ENCODE measurements around the gene NCKAP5.

Gene NCKAP5

DNA sequence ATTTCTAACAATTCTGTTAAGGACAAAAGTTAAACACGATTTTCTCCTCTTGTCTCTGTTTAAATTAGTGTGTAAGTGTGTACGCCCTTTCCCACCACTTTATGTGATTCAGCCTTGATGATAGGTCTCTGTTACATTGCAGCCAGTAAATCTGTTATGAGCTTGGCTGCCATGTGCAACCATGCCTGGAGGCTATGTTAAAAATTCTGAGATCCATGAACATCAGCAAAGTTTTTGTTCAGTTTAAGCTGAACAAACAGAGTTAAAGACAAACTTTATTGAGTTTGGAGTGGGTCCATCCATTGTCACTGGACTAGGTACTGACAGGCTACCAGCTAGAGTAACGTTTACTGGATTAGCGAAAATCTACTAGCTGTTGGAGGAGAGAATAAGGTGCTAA is 110.4 kb downstream of the NCKAP5 start:
- Histone ChIP-seq H3K36me3 (ENCODE audit: control insufficient read depth in 2 of 2, insufficient read depth in 2 of 2, low read length in 2 of 2) (no peaks in the 10 kb centered on the region), H3K4me1 (ENCODE audit: control insufficient read depth, insufficient read depth, low read length) (no peaks in the 10 kb centered on the region), H3K4me3 (ENCODE audit: low read length in 2 of 2) (no peak overlapping the region), H3K27me3 (ENCODE audit: control insufficient read depth in 1 of 2, insufficient read depth in 2 of 2, low read length in 2 of 2) (no peaks in the 10 kb centered on the region), H3K9me3 (ENCODE audit: control insufficient read depth in 2 of 2, low read length in 2 of 2) (no peaks in the 10 kb centered on the region), H3K9ac (ENCODE audit: low read length in 2 of 2) (no peak overlapping the region), H3K27ac (ENCODE audit: low read length) (no peak overlapping the region)

DNA sequence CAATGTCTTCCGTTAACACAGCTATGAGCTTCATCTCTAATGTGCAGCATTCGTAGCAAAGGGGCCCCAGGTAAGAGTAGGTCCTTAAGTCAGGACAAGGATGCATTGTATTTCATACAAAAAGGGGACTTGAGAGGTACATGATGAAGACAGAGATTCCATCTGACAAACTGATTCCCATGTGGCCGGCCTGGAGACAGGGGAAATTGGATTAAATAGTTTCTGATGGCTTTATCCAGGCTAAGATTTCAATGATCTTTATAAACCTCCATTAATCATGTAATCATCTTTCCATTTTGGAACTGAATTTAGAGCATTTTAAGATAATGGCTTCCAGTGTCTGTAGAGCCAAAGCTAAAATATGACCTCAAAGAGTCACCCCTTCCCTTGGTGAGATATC is 111.3 kb downstream of the NCKAP5 start:
- no peak overlapping the region for H3K27ac ChIP-seq (ENCODE audit: low read length)
- H3K27me3 ChIP-seq (ENCODE audit: control insufficient read depth in 1 of 2, insufficient read depth in 2 of 2, low read length in 2 of 2) = no peaks in the 10 kb centered on the region
- H3K4me3 ChIP-seq (ENCODE audit: low read length in 2 of 2) = no peak overlapping the region
- H3K4me1 ChIP-seq (ENCODE audit: control insufficient read depth, insufficient read depth, low read length) = no peaks in the 10 kb centered on the region
- H3K9ac ChIP-seq (ENCODE audit: low read length in 2 of 2) = no peak overlapping the region
- H3K9me3 ChIP-seq (ENCODE audit: control insufficient read depth in 2 of 2, low read length in 2 of 2) = no peaks in the 10 kb centered on the region
- H3K36me3 ChIP-seq (ENCODE audit: control insufficient read depth in 2 of 2, insufficient read depth in 2 of 2, low read length in 2 of 2) = no peaks in the 10 kb centered on the region

DNA sequence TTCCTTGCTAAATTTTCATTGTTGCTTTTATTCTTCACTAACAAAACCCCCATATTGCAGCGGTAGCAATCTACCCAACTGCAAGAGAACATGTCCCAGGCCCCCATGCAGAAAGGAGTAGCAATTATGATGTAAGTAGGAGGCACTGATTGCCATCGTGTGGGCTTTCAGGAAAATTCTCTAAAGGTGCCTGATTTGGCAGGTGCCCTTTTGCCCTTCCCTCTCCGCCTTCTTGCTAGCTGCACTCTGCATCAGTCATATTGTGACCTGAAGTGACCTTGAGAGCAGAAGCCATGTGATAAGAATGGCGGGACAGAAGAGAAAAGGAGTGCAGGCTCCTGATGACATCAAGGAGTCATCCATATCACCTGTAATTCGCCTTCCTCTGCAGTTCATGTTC is 112.1 kb downstream of the NCKAP5 start:
- Histone ChIP-seq H3K27me3 (ENCODE audit: control insufficient read depth in 1 of 2, insufficient read depth in 2 of 2, low read length in 2 of 2) (no peaks in the 10 kb centered on the region), H3K4me1 (ENCODE audit: control insufficient read depth, insufficient read depth, low read length) (no peaks in the 10 kb centered on the region), H3K9me3 (ENCODE audit: control insufficient read depth in 2 of 2, low read length in 2 of 2) (no peaks in the 10 kb centered on the region), H3K36me3 (ENCODE audit: control insufficient read depth in 2 of 2, insufficient read depth in 2 of 2, low read length in 2 of 2) (no peaks in the 10 kb centered on the region), H3K27ac (ENCODE audit: low read length) (no peak overlapping the region), H3K9ac (ENCODE audit: low read length in 2 of 2) (no peak overlapping the region), H3K4me3 (ENCODE audit: low read length in 2 of 2) (no peak overlapping the region)

DNA sequence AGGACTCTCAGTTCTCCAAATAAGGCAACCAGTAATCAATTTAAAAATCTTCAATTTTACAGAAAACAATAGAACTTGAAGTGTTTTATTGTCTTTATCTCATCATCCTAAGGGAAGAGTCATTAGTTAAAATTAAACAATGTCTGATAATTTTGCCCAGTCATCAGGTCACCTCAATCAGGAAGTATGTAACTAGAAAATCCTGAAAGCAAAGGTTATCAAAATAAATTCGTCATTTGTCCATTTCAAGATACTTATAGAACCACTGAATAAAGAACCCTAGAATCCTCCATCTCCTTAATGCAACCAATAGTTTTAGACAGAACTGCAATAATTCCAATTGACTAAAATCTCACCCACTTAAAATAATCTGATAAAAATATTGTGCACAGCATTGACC is 115.2 kb downstream of the NCKAP5 start:
- H3K27me3 ChIP-seq (ENCODE audit: control insufficient read depth in 1 of 2, insufficient read depth in 2 of 2, low read length in 2 of 2) = no peaks in the 10 kb centered on the region
- H3K27ac ChIP-seq (ENCODE audit: low read length) = no peak overlapping the region
- no peak overlapping the region for H3K9ac ChIP-seq (ENCODE audit: low read length in 2 of 2)
- H3K9me3 ChIP-seq (ENCODE audit: control insufficient read depth in 2 of 2, low read length in 2 of 2) = no peaks in the 10 kb centered on the region
- no peaks in the 10 kb centered on the region for H3K36me3 ChIP-seq (ENCODE audit: control insufficient read depth in 2 of 2, insufficient read depth in 2 of 2, low read length in 2 of 2)
- no peaks in the 10 kb centered on the region for H3K4me1 ChIP-seq (ENCODE audit: control insufficient read depth, insufficient read depth, low read length)
- H3K4me3 ChIP-seq (ENCODE audit: low read length in 2 of 2) = no peak overlapping the region

DNA sequence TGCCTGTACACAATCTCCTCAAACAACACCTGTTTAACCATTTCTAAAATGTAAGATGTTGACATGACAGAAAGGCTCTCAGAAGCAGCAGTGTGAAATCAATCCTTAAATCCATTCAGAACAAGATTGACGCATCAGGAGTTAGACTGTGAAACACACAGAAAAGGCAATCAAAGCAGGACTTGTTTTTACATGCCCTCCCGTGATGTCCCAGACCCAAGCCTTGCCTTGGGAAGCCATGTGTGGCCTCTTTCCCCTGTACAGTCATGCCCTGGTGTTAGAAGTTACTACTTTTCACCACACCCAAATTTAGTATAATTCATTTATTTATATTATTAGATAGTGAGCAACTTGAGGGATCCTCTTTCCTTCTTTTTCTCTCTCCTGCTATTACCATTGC is 115.7 kb downstream of the NCKAP5 start:
- Histone ChIP-seq H3K9ac (ENCODE audit: low read length in 2 of 2) (no peak overlapping the region), H3K36me3 (ENCODE audit: control insufficient read depth in 2 of 2, insufficient read depth in 2 of 2, low read length in 2 of 2) (no peaks in the 10 kb centered on the region), H3K4me3 (ENCODE audit: low read length in 2 of 2) (no peak overlapping the region), H3K4me1 (ENCODE audit: control insufficient read depth, insufficient read depth, low read length) (no peaks in the 10 kb centered on the region), H3K9me3 (ENCODE audit: control insufficient read depth in 2 of 2, low read length in 2 of 2) (no peaks in the 10 kb centered on the region), H3K27me3 (ENCODE audit: control insufficient read depth in 1 of 2, insufficient read depth in 2 of 2, low read length in 2 of 2) (no peaks in the 10 kb centered on the region), H3K27ac (ENCODE audit: low read length) (no peak overlapping the region)

DNA sequence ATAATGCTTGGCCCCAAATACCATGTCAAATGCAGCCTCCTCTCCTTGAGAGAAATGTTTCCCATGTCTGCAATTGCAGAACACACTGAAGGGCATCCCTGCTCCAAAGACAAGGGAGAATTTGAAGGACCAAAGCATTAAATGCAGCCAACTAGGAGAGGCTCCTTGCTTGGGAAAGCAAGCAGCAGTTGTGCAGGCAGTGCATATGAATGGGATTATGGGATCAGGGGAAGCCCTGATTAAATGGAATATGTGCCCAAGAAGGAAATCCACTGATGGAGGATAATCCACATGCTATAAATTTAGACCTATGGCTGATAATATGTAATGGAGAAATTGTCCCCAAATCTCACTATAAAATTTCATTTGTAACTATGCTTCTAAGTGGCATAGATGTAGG is 116.1 kb downstream of the NCKAP5 start:
- Histone ChIP-seq H3K4me1 (ENCODE audit: control insufficient read depth, insufficient read depth, low read length) (no peaks in the 10 kb centered on the region), H3K9me3 (ENCODE audit: control insufficient read depth in 2 of 2, low read length in 2 of 2) (no peaks in the 10 kb centered on the region)

DNA sequence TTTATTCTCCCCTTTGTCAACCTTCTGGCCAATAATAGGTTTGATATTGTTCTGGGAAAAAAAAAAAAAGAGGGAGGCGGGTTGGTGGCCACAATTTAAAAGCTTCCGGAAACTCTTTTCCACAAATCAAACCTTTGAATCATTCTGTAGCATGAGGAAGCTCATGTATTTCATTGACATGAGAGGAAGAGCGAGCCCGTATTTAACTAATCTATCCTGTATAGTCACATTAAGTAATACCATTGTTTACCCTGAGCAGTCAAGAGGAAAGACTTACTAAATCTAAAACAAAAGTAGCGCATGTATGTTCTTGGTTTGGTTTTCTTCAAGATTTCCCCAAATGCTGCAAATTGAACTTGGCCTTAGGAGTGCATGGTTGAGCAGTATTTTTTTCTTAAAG is 120.1 kb downstream of the NCKAP5 start:
- Histone ChIP-seq H3K36me3 (ENCODE audit: control insufficient read depth in 2 of 2, insufficient read depth in 2 of 2, low read length in 2 of 2) (no peaks in the 10 kb centered on the region), H3K9me3 (ENCODE audit: control insufficient read depth in 2 of 2, low read length in 2 of 2) (no peaks in the 10 kb centered on the region), H3K4me1 (ENCODE audit: control insufficient read depth, insufficient read depth, low read length) (no peaks in the 10 kb centered on the region), H3K27ac (ENCODE audit: low read length) (no peak overlapping the region), H3K27me3 (ENCODE audit: control insufficient read depth in 1 of 2, insufficient read depth in 2 of 2, low read length in 2 of 2) (no peaks in the 10 kb centered on the region), H3K4me3 (ENCODE audit: low read length in 2 of 2) (no peak overlapping the region), H3K9ac (ENCODE audit: low read length in 2 of 2) (no peak overlapping the region)

More for the DNA sequence above, 116.1 kb downstream of the NCKAP5 start:
- H3K27me3 ChIP-seq (ENCODE audit: control insufficient read depth in 1 of 2, insufficient read depth in 2 of 2, low read length in 2 of 2) = no peaks in the 10 kb centered on the region
- no peaks in the 10 kb centered on the region for H3K36me3 ChIP-seq (ENCODE audit: control insufficient read depth in 2 of 2, insufficient read depth in 2 of 2, low read length in 2 of 2)
- H3K4me3 ChIP-seq (ENCODE audit: low read length in 2 of 2) = no peak overlapping the region
- H3K27ac ChIP-seq (ENCODE audit: low read length) = no peak overlapping the region
- no peak overlapping the region for H3K9ac ChIP-seq (ENCODE audit: low read length in 2 of 2)

DNA sequence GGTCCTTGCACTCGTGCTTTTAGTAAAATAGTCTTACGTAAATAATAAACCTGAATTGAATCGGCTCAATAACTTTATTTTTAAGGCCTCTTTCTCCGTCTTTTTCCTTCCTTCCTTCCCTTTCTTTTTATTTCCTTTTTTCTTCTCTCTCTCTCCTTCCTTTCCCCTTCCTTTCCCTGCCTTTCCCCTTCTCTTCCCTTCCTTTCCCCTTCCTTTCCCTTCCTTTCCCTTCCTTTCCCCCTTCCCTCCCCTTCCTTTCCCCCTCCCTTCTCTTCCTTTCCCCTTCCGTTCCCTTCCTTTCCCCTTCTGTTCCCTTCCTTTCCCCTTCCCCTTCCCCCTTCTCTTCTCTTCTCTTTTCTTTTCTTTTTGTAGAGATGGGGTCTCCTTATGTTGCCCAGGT is 121.0 kb downstream of the NCKAP5 start:
- Histone ChIP-seq H3K4me3 (ENCODE audit: low read length in 2 of 2) (no peak overlapping the region), H3K27ac (ENCODE audit: low read length) (no peak overlapping the region), H3K36me3 (ENCODE audit: control insufficient read depth in 2 of 2, insufficient read depth in 2 of 2, low read length in 2 of 2) (no peaks in the 10 kb centered on the region), H3K4me1 (ENCODE audit: control insufficient read depth, insufficient read depth, low read length) (no peaks in the 10 kb centered on the region), H3K27me3 (ENCODE audit: control insufficient read depth in 1 of 2, insufficient read depth in 2 of 2, low read length in 2 of 2) (no peaks in the 10 kb centered on the region), H3K9me3 (ENCODE audit: control insufficient read depth in 2 of 2, low read length in 2 of 2) (no peaks in the 10 kb centered on the region), H3K9ac (ENCODE audit: low read length in 2 of 2) (no peak overlapping the region)

DNA sequence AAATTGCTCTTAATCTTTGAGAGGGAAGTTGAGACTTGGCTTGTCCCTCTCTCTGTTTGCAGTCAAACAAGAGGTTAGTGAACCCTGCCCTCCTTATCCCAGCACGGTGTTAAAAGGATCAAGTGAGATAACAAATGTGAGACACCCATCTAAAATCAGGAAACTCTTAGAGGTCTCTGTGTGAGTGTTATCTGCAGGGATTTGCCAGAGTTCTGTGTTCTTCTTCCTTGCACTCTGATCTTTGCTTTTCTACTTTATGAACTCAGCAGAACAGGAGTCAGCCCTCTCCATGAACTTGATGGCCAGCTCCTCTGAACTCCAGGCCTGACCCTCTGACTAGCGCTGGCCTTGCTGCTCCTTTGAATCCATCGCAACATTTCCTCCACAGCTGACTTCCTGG is 123.8 kb downstream of the NCKAP5 start:
- Histone ChIP-seq H3K4me3 (ENCODE audit: low read length in 2 of 2) (no peak overlapping the region), H3K9ac (ENCODE audit: low read length in 2 of 2) (no peak overlapping the region), H3K9me3 (ENCODE audit: control insufficient read depth in 2 of 2, low read length in 2 of 2) (no peaks in the 10 kb centered on the region), H3K27ac (ENCODE audit: low read length) (no peak overlapping the region), H3K36me3 (ENCODE audit: control insufficient read depth in 2 of 2, insufficient read depth in 2 of 2, low read length in 2 of 2) (no peaks in the 10 kb centered on the region), H3K27me3 (ENCODE audit: control insufficient read depth in 1 of 2, insufficient read depth in 2 of 2, low read length in 2 of 2) (no peaks in the 10 kb centered on the region), H3K4me1 (ENCODE audit: control insufficient read depth, insufficient read depth, low read length) (no peaks in the 10 kb centered on the region)

DNA sequence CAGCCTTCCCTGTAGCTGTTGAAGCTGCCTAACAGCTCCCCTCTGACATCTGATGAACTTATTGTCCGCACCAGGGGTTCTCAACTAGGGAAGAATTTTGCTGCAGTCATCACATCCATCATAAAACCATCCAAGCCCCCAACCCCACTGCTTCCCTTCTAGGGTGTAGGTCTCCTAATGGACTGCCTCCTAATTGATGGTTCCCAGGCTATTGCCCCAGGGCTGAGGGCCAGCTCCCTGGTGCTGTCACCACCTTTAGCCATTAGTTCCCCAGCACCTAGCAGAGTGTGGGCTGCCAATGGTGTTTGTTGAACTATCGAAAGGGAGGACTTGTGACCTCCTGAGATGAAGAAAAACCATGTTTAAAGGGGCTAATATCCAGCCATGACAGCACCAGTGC is 125.9 kb downstream of the NCKAP5 start:
- H3K36me3 ChIP-seq (ENCODE audit: control insufficient read depth in 2 of 2, insufficient read depth in 2 of 2, low read length in 2 of 2) = no peaks in the 10 kb centered on the region
- H3K4me1 ChIP-seq (ENCODE audit: control insufficient read depth, insufficient read depth, low read length) = no peaks in the 10 kb centered on the region
- H3K4me3 ChIP-seq (ENCODE audit: low read length in 2 of 2) = no peak overlapping the region
- H3K9ac ChIP-seq (ENCODE audit: low read length in 2 of 2) = no peak overlapping the region
- H3K9me3 ChIP-seq (ENCODE audit: control insufficient read depth in 2 of 2, low read length in 2 of 2) = no peaks in the 10 kb centered on the region
- no peak overlapping the region for H3K27ac ChIP-seq (ENCODE audit: low read length)
- no peaks in the 10 kb centered on the region for H3K27me3 ChIP-seq (ENCODE audit: control insufficient read depth in 1 of 2, insufficient read depth in 2 of 2, low read length in 2 of 2)

DNA sequence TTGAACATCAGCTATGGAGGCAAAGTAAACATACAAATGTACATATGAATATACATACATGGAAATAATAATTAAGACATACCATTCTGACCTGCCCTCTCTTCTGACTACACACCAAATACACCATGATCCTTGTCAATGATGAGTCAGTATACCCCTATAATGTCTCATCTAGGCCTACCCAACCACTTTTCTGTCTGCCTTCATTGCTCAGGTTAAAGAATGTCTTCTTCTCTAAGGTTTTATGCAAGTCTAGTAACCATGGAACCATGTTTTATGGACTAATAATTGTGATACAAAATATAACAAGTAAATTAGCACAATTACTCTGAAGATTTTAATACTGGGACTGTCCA is 128.7 kb downstream of the NCKAP5 start:
- no peaks in the 10 kb centered on the region for H3K9me3 ChIP-seq (ENCODE audit: control insufficient read depth in 2 of 2, low read length in 2 of 2)
- H3K27me3 ChIP-seq (ENCODE audit: control insufficient read depth in 1 of 2, insufficient read depth in 2 of 2, low read length in 2 of 2) = no peaks in the 10 kb centered on the region
- no peak overlapping the region for H3K27ac ChIP-seq (ENCODE audit: low read length)
- no peaks in the 10 kb centered on the region for H3K36me3 ChIP-seq (ENCODE audit: control insufficient read depth in 2 of 2, insufficient read depth in 2 of 2, low read length in 2 of 2)
- no peak overlapping the region for H3K9ac ChIP-seq (ENCODE audit: low read length in 2 of 2)
- no peaks in the 10 kb centered on the region for H3K4me1 ChIP-seq (ENCODE audit: control insufficient read depth, insufficient read depth, low read length)
- H3K4me3 ChIP-seq (ENCODE audit: low read length in 2 of 2) = no peak overlapping the region

All from stomach smooth muscle (tissue), 2 donors.